IMR-90 (cell line): ENCODE data around the gene EPHB1. TPM values are rescaled to one million over a fixed set of nuclear protein-coding genes. Genes with fewer than 3 reads are reported as not detected.
"Not testable (repeated sequence)": the region's sequence is repeated elsewhere in the genome, so short reads cannot be mapped to it uniquely, and the experiment has no call there.

ENCODE experiments used
- ATAC-seq: fragments of 200-7000 bp; cut with Tn5 transposase; 2 replicates; pipeline ENCODE4 v1.9.1; 2020; ENCODE audit warnings: low read depth, mild to moderate bottlenecking, moderate library complexity
- BruUV-seq: library from RNA; stranded (reverse); fragments of 400-500 nt; replicated peaks from 2 replicates; lab custom pipeline; 2021; lab: Mats Ljungman, UMichigan
- CTCF ChIA-PET: fragments of 300-600 bp; formaldehyde crosslinking; extraction: SDS; loops from one replicate; lab custom pipeline; 2021; ENCODE audit warnings: antibody characterized with exemption; lab: Yijun Ruan, JAX
- POLR2A ChIA-PET: fragments of 300-600 bp; sonication (Branson Sonifier 250); formaldehyde crosslinking; loops from one replicate; lab custom pipeline; 2022; ENCODE audit warnings: antibody characterized with exemption; ENCODE audit not compliant: unreplicated experiment; lab: Charles Lee
- DNase-seq: peaks from one replicate; pipeline ENCODE4 v3.0.0; 2013
- H2AFZ ChIP-seq: replicated peaks from 2 replicates; pipeline ENCODE3; 2013; ENCODE audit warnings: low read length, mild to moderate bottlenecking; ENCODE audit not compliant: poor library complexity
- H2AK5ac ChIP-seq: 2 replicates; pipeline ENCODE4 v1.6.1; 2013; ENCODE audit warnings: low read depth, low read length, inconsistent platforms
- H2AK9ac ChIP-seq: replicated peaks from 2 replicates; pipeline ENCODE3; 2013; ENCODE audit warnings: mild to moderate bottlenecking, low read depth, low read length, moderate library complexity; ENCODE audit not compliant: poor library complexity
- H2BK120ac ChIP-seq: 2 replicates; pipeline ENCODE4 v1.6.1; 2013; ENCODE audit warnings: low read depth, low read length, inconsistent platforms
- H2BK15ac ChIP-seq: 3 replicates; pipeline ENCODE4 v1.6.1; 2013; ENCODE audit warnings: low read depth, low read length, inconsistent platforms
- H2BK20ac ChIP-seq: 2 replicates; pipeline ENCODE4 v1.6.1; 2013; ENCODE audit warnings: low read depth, mild to moderate bottlenecking, inconsistent platforms, low read length, moderate library complexity
- H2BK5ac ChIP-seq: 2 replicates; pipeline ENCODE4 v1.6.1; 2013; ENCODE audit warnings: mild to moderate bottlenecking, low read depth, low read length, inconsistent platforms; ENCODE audit not compliant: poor library complexity, severe bottlenecking
- H3K14ac ChIP-seq: replicated peaks from 2 replicates; pipeline ENCODE4 v1.6.1; 2013; ENCODE audit warnings: low read depth, low read length, inconsistent platforms
- H3K18ac ChIP-seq: 2 replicates; pipeline ENCODE4 v1.6.1; 2013; ENCODE audit warnings: low read depth, low read length, control low read depth
- H3K23ac ChIP-seq: 2 replicates; pipeline ENCODE4 v1.6.1; 2013; ENCODE audit warnings: low read depth, low read length, inconsistent platforms
- H3K27ac ChIP-seq: 2 replicates; pipeline ENCODE4 v1.5.1; 2013; ENCODE audit warnings: mild to moderate bottlenecking, control low read depth, low read length; ENCODE audit not compliant: insufficient read depth
- H3K27me3 ChIP-seq: 2 replicates; pipeline ENCODE4 v1.6.1; 2013; ENCODE audit warnings: low read length; ENCODE audit not compliant: control insufficient read depth, insufficient read depth
- H3K36me3 ChIP-seq: 2 replicates; pipeline ENCODE4 v1.6.1; 2013; ENCODE audit warnings: low read length, mixed read lengths; ENCODE audit not compliant: control insufficient read depth, insufficient read depth
- H3K4ac ChIP-seq: 2 replicates; pipeline ENCODE4 v1.6.1; 2013; ENCODE audit warnings: low read depth, low read length, inconsistent platforms
- H3K4me1 ChIP-seq: 2 replicates; pipeline ENCODE4 v1.6.1; 2013; ENCODE audit warnings: low read length, mixed read lengths; ENCODE audit not compliant: control insufficient read depth, insufficient read depth
- H3K4me2 ChIP-seq: 2 replicates; pipeline ENCODE4 v1.6.1; 2013; ENCODE audit warnings: low read depth, mild to moderate bottlenecking, control low read depth, low read length, moderate library complexity
- H3K4me3 ChIP-seq: 2 replicates; pipeline ENCODE4 v1.5.1; 2013; ENCODE audit warnings: low read depth, mild to moderate bottlenecking, control low read depth, low read length, moderate library complexity; ENCODE audit not compliant: insufficient read depth
- H3K56ac ChIP-seq: 2 replicates; pipeline ENCODE4 v1.6.1; 2013; ENCODE audit warnings: low read length, inconsistent platforms; ENCODE audit not compliant: insufficient read depth; ENCODE audit errors: extremely low read depth
- H3K79me1 ChIP-seq, 2 experiments: 2 replicates each; pipeline ENCODE4 v1.6.1; 2013; ENCODE audit warnings: low read length in 2 of 2, inconsistent platforms in 1 of 2, low read depth in 1 of 2
- H3K9ac ChIP-seq: 2 replicates; pipeline ENCODE4 v1.6.1; 2013; ENCODE audit warnings: low read depth, low read length, control low read depth
- H3K9me1 ChIP-seq: 2 replicates; pipeline ENCODE4 v1.6.1; 2013; ENCODE audit warnings: low read length, inconsistent platforms; ENCODE audit not compliant: insufficient read depth
- H3K9me3 ChIP-seq: 2 replicates; pipeline ENCODE4 v1.6.1; 2013; ENCODE audit warnings: low read length; ENCODE audit not compliant: control insufficient read depth, insufficient read depth
- H4K20me1 ChIP-seq: 2 replicates; pipeline ENCODE4 v1.6.1; 2013; ENCODE audit warnings: low read length, inconsistent platforms; ENCODE audit not compliant: insufficient read depth
- H4K5ac ChIP-seq: 2 replicates; pipeline ENCODE4 v1.6.1; 2013; ENCODE audit warnings: mild to moderate bottlenecking, low read depth, low read length, control low read depth
- H4K8ac ChIP-seq, 2 experiments: 2 replicates each; pipeline ENCODE4 v1.6.1; 2013; ENCODE audit warnings: low read depth in 2 of 2, low read length in 2 of 2, control low read depth in 1 of 2, inconsistent platforms in 1 of 2
- H4K91ac ChIP-seq: 2 replicates; pipeline ENCODE4 v1.6.1; 2013; ENCODE audit warnings: low read depth, low read length, inconsistent platforms; ENCODE audit not compliant: insufficient read depth
- MAFK ChIP-seq: IDR thresholded peaks from 2 replicates; pipeline ENCODE4 v1.6.1; 2012; ENCODE audit warnings: low read depth, low read length, improper control_type of control experiment
- MAZ ChIP-seq: IDR thresholded peaks from 2 replicates; pipeline ENCODE4 v1.6.1; 2012; ENCODE audit warnings: low read depth, mild to moderate bottlenecking, low read length, improper control_type of control experiment, moderate library complexity, borderline replicate concordance
- WGBS, 2 experiments: methylation state at CpG; one replicate each; pipeline versions ENCODE4 v1.1.5 to v1.1.7; 2013; ENCODE audit warnings: missing lambda C conversion rate in 2 of 2; ENCODE audit not compliant: insufficient read length in 1 of 2; ENCODE audit errors: extremely low coverage in 2 of 2; 5-methylcytosine and 5-hydroxymethylcytosine counted together
- dilution Hi-C: fragments of 300-500 bp; cut with HindIII; formaldehyde crosslinking; loops from one replicate; pipeline ENCODE4 v1.14.3; 2018; ENCODE audit warnings: low sequenced_read_pairs; ENCODE audit not compliant: unreplicated experiment
- in situ Hi-C: fragments of 300-500 bp; cut with MboI; formaldehyde crosslinking; loops from 3 replicates; pipeline ENCODE4 v1.14.3; 2019; ENCODE audit warnings: low sequenced_read_pairs, inconsistent platforms, mixed read lengths
- intact Hi-C: fragments of 100-400 bp; cut with micrococcal nuclease; formaldehyde crosslinking; loops from 2 replicates; pipeline ENCODE4 v1.10.0; 2022
- polyA plus RNA-seq, 3 experiments: library from polyadenylated mRNA; depleted of rRNA; stranded (reverse); fragments of >200 nt; gene quantifications; 2 replicates each; pipeline ENCODE4 v1.2.3, GENCODE V29; 2012; ENCODE audit warnings: low replicate concordance in 1 of 3
- total RNA-seq: library from RNA; depleted of rRNA; stranded (reverse); fragments of >200 nt; gene quantifications from 2 replicates; pipeline ENCODE4 v1.2.3, GENCODE V29; 2012

EPHB1 gene
- total and polyA plus RNA-seq, 2 of the 4 experiments (the other 2 are of a cell fraction): 0.17 to 0.36 TPM

DNA sequence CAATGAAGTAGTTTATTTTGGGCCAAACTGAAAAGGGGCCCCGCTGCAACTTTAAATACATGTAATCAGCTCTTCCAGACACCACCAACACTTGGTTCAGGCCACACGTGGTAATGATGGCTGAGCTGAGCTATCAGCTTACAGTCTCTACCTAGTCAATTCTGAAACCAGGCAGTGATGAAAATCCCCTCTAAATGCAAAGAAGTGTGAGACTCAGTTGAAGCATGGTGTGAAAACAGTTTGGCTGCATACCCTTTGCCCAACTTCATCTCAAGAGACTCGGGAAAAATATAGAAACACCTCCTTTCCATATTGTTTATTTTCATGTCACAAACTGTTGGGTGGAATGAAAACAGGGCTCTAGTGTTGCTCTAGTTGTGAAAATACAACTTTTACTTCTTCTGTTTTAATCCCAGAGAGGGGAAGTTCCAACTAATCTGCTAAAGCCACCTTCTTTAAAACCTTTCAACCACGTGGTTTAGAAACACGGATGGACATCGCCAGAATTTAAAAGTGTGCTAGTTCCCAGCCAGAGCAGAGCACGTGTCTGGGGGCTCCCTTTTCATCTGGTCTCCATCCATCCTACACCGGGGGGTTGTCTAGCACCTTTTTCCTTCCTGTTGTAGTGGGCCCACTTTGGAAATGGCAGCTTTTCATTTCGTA, 229.1 kb downstream of the EPHB1 start:
- no peaks in the 10 kb centered on the region for H3K36me3 ChIP-seq
- H4K5ac ChIP-seq: no peak overlapping the region
- no CpG with 5 or more reads among the region's 9 CpGs for WGBS, 2 experiments
- H2BK120ac ChIP-seq: no peak overlapping the region
- in situ Hi-C loops: no loop called here
- POLR2A ChIA-PET: no interaction called here
- H3K4me1 ChIP-seq: no peaks in the 10 kb centered on the region
- no peak for TF ChIP-seq MAZ
- no peak for TF ChIP-seq MAFK
- no peak overlapping the region for H2AFZ ChIP-seq
- H3K4ac ChIP-seq: no peak overlapping the region
- H2AK9ac ChIP-seq: no peak overlapping the region
- H3K9me3 ChIP-seq: no peaks in the 10 kb centered on the region
- H3K56ac ChIP-seq: no peak overlapping the region
- BruUV-seq: no TSS peak
- H3K9ac ChIP-seq: no peak overlapping the region
- no peak overlapping the region for H2AK5ac ChIP-seq
- no peak overlapping the region for H3K18ac ChIP-seq
- no peak overlapping the region for H4K8ac ChIP-seq
- H2BK5ac ChIP-seq: no peak overlapping the region
- H2BK20ac ChIP-seq: no peak overlapping the region
- no peak overlapping the region for H3K4me2 ChIP-seq
- no peaks in the 10 kb centered on the region for H3K27me3 ChIP-seq
- no peaks in the 10 kb centered on the region for H3K9me1 ChIP-seq
- dilution Hi-C loops: no loop called here
- no peak overlapping the region for H3K4me3 ChIP-seq
- no peak for ATAC-seq
- H3K27ac ChIP-seq: no peak overlapping the region
- no peak overlapping the region for H4K91ac ChIP-seq
- H4K20me1 ChIP-seq: no peaks in the 10 kb centered on the region
- CTCF ChIA-PET: no interaction called here
- H3K79me1 ChIP-seq: no peaks in the 10 kb centered on the region
- no peak overlapping the region for H3K23ac ChIP-seq
- no peak overlapping the region for H3K14ac ChIP-seq
- DNase-seq: no peak
- intact Hi-C loops: no loop called here
- H2BK15ac ChIP-seq: no peak overlapping the region

DNA sequence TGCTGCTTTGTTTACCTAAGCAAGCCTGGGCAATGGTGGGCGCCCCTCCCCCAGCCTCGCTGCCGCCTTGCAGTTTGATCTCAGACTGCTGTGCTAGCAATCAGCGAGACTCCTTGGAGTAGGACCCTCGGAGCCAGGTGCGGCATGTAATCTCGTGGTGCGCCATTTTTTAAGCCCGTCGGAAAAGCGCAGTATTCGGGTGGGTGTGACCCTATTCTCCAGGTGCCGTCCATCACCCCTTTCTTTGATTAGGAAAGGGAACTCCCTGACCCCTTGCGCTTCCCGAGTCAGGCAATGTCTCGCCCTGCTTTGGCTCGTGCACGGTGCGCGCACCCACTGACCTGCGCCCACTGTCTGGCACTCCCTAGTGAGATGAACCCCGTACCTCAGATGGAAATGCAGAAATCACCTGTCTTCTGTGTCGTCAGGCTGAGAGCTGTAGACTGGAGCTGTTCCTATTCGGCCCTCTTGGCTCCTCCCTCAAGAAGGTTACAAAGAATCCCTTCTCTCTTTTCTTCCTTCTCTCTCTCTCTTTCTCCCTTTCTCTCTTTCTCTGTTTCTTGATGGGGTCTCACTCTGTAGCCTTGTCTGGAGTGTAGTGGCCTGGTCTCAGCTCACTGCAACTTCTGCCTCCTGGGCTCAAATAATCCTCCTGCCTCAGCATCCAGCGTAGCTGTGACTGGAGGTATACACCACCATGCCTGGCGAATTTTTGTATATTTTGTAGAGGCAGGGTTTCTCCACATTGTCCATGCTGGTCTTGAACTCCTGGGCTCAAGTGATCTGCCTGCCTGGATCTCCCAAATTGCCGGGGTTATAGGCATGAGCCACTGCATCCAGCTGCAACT, 235.9 kb downstream of the EPHB1 start:
- H3K9me1 ChIP-seq, ATAC-seq, H3K4me2 ChIP-seq, H2AK9ac ChIP-seq, H3K18ac ChIP-seq, H3K4ac ChIP-seq, H4K8ac ChIP-seq, H3K23ac ChIP-seq, H3K9me3 ChIP-seq, H2BK5ac ChIP-seq, H3K79me1 ChIP-seq, H3K27me3 ChIP-seq, H4K91ac ChIP-seq, H2BK120ac ChIP-seq, intact Hi-C loops, in situ Hi-C loops, H3K9ac ChIP-seq, H3K14ac ChIP-seq, dilution Hi-C loops, H3K36me3 ChIP-seq, H2BK15ac ChIP-seq, H3K4me1 ChIP-seq, H3K27ac ChIP-seq, CTCF ChIA-PET, H2AK5ac ChIP-seq, H2AFZ ChIP-seq, POLR2A ChIA-PET, H4K20me1 ChIP-seq, BruUV-seq, H3K4me3 ChIP-seq, H3K56ac ChIP-seq, DNase-seq, H4K5ac ChIP-seq, H2BK20ac ChIP-seq: not testable (repeated sequence)
- 11% methylated on average over 7 of the region's 27 CpGs; no CpG with 5 or more reads in 1 of the 2 experiments for WGBS, 2 experiments
